PC-3 (cell line): ENCODE data around the gene MOV10.
"Not testable (repeated sequence)": the region's sequence is repeated elsewhere in the genome, so short reads cannot be mapped to it uniquely, and the experiment has no call there.

Experiments used
- CTCF ChIP-seq: fragments of 300-600 bp; sonication (generic); conservative IDR thresholded peaks from 2 replicates; pipeline ENCODE4 v1.5.1; 2017; ENCODE audit warnings: antibody characterized with exemption, low read depth, mild to moderate bottlenecking, low read length
- EZH2 ChIP-seq: fragments of 300-600 bp; sonication (generic); IDR thresholded peaks from one replicate; pipeline ENCODE4 v1.6.1; 2017; ENCODE audit warnings: antibody characterized with exemption, mild to moderate bottlenecking, low read length; ENCODE audit not compliant: unreplicated experiment

GRCh38 chr1:112724240-112724639 is 49.8 kb downstream of the MOV10 start:
- TF ChIP-seq CTCF, EZH2: not testable (repeated sequence)
